LNCaP clone FGC (cell line): ENCODE measurements around the gene SACM1L.

Experiments
- DNase-seq: peaks from one replicate; pipeline ENCODE4 v3.0.0-alpha.2; 2011; ENCODE audit warnings: low read depth
- H3K4me3 ChIP-seq: 2 replicates; pipeline ENCODE4 v1.5.1; 2011; ENCODE audit warnings: mild to moderate bottlenecking, low read depth, low read length, control low read depth
- TF ChIP-seq, protein P1 (sequence below): IDR thresholded peaks from 2 replicates; pipeline ENCODE4 v1.5.1; 2012; ENCODE audit warnings: mild to moderate bottlenecking; ENCODE audit not compliant: control insufficient read depth, insufficient read depth; ENCODE audit errors: extremely low read depth

SACM1L gene

DNA sequence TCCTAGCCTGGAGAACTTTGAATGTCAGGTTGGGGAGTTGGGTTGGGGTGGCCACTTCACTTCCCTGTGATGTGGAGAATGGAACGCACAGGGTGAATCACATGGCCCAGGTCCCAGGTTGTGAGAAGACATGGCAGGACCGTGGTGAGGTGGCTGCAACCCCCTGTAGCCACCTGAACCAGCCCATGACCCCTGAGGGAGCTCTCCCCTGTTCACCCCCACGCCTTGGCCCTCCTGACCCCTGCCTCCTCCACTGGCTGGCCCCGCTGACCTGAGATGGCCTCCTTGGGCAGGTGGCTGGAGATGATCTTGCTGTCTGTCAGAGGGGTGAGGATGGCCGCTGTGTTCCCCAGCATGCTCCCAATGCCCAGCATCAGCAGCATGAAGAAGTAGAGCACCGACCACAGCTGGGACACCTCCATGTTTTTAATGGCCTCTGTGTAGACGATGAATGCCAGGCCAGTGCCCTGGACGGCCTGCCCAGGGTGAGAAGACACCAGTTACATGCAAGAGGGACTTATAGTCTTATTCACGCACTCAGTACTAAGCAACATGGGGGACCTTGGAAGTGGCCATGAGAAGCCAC lies 76.2 kb downstream of the SACM1L start:
- DNase-seq: no peak
- H3K4me3 ChIP-seq: no peak overlapping the region
- TF ChIP-seq, protein P1, sequence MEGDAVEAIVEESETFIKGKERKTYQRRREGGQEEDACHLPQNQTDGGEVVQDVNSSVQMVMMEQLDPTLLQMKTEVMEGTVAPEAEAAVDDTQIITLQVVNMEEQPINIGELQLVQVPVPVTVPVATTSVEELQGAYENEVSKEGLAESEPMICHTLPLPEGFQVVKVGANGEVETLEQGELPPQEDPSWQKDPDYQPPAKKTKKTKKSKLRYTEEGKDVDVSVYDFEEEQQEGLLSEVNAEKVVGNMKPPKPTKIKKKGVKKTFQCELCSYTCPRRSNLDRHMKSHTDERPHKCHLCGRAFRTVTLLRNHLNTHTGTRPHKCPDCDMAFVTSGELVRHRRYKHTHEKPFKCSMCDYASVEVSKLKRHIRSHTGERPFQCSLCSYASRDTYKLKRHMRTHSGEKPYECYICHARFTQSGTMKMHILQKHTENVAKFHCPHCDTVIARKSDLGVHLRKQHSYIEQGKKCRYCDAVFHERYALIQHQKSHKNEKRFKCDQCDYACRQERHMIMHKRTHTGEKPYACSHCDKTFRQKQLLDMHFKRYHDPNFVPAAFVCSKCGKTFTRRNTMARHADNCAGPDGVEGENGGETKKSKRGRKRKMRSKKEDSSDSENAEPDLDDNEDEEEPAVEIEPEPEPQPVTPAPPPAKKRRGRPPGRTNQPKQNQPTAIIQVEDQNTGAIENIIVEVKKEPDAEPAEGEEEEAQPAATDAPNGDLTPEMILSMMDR: no peak

DNA sequence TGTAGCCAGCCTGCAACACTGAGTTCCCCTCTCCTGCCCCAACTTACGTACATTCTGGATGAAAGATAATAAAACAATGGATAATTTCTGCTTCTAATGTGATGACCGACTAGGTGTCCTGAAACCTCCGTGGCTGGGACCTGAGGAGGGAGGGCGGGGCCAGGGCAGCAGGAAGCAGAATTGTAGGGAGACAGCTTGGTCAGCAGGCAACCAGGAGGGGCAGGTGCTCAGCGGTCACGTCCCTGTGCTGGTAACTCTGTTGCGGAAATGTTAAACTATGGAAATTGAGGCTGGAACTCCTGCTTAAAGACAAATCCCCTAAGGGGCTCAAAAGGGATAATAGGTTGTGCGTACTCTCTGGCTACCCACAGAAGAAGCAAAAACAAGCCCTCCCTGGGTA lies 76.8 kb downstream of the SACM1L start:
- DNase-seq: no peak
- TF ChIP-seq, protein P1: no peak
- no peak overlapping the region for H3K4me3 ChIP-seq

DNA sequence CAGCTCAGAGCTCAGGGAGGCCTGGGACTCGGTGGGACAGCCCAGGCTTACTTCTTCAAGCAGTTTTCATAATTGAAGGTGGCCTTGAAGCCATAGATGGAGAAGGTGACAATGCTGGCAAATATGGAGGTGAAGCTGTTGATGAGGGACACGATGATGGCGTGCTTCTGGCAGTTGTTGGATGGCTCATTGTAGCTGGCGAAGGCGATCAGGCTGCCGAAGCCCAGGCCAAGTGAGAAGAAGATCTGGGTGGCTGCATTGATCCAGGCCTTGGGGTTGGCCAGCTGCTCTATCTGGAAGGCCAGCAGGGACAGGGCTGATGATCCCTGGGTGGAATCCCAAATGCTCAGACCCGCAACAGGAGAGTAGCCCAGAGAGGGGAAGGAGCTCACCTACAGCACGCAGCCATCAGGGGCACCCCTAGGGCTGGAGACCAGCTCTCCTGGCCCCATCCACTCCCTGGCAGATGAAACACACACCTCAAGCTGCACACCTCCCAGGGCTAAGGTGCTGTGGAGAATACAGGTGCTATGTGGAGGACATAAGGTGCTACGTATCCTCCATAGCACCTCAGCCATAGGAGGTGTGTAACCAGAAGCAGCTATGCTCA lies 82.1 kb downstream of the SACM1L start:
- TF ChIP-seq, protein P1: no peak
- no peak overlapping the region for H3K4me3 ChIP-seq
- no peak for DNase-seq

DNA sequence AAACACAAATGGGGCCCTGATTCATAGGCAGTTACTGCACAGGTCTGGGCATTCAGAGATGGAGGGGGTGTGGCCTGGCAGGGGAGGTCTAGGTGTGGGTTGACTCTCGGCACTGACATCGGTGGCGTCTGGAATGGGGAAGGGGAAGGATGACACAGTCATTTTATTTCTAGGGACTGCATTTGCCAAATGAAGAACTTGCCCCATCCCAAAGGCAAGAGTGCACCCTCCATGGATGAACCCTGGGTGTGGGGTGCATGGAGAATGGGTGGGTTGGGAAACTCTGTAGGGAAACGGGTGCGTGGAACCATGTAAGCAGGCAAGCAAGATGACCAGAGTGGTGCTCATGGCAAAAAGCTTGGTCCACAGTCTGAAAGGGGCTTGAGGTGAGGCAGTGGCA lies 82.6 kb downstream of the SACM1L start:
- DNase-seq: no peak
- TF ChIP-seq, protein P1: no peak
- H3K4me3 ChIP-seq: no peak overlapping the region

DNA sequence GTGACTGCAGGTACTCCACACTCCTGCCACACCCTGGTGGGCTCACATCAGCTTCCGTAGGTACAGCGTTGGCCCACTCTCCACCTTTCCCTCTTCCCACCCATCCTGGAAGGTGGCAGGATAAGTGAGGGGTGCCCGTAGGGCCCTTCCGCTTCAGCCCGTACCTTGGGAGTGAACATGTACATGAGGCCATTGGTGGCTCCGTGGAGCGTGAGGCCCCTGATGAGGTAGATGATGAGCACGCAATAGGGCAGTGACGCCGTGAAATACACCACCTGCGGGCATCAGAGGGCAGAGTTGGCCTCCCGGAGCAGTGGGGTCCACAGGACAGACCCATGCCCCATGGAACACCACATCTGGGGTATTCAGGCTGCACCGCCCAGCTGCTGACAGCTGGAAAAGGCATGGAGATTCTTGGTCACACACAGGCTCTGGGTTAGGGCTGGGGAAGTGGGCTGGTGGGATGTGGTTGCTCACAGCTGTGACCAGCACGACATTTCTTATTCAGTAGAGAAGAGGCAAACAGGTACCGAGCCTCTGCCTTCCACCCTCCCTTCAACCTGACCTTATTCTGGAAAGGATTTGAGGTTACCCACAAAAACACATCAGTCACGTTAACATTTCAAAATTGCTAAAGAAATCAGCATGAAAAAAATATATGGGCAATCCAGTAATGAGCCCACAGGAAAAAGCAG lies 83.3 kb downstream of the SACM1L start:
- no peak overlapping the region for H3K4me3 ChIP-seq
- DNase-seq: no peak
- TF ChIP-seq, protein P1: no peak

DNA sequence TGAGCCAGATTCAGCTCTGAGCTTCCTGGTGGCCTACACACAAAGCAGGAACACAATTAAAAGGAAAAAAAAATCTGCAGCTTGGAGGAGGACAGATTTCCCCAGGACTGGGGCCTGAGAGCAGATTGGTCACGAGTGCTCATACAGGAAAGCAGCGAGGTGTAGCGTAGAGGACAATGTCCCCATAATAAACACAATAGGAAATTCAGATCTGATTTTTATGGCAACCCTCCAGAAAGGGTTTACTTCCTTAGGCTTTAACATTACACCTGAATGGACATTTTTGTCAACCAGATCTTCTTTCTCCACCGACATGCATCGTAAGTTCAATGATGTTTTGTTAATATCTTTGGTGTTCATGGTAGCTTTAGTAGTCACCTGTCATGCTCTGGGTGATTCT lies 83.9 kb downstream of the SACM1L start:
- TF ChIP-seq, protein P1: no peak
- DNase-seq: no peak
- H3K4me3 ChIP-seq: no peak overlapping the region
